Progenitor cell of endocrine pancreas (in vitro differentiated cells): ENCODE data around the gene MEST. TPM values are rescaled to one million over a fixed set of nuclear protein-coding genes. Genes with fewer than 3 reads are reported as not detected.

Experiments used
- DNase-seq: peaks from one replicate; pipeline ENCODE4 v3.0.0; 2021; ENCODE audit warnings: low spot score; ENCODE audit not compliant: unreplicated experiment
- H3K27ac Mint-ChIP-seq: 2 replicates; pipeline ENCODE4 v1.8.0; 2021; ENCODE audit warnings: mild to moderate bottlenecking, moderate library complexity, mixed read lengths
- H3K27me3 Mint-ChIP-seq: 2 replicates; pipeline ENCODE4 v1.8.0; 2021; ENCODE audit warnings: mixed read lengths
- H3K36me3 Mint-ChIP-seq: 2 replicates; pipeline ENCODE4 v1.8.0; 2022; ENCODE audit warnings: mixed read lengths; ENCODE audit not compliant: insufficient read depth
- H3K4me1 Mint-ChIP-seq: 2 replicates; pipeline ENCODE4 v1.8.0; 2021; ENCODE audit warnings: low read depth, mixed read lengths
- H3K4me3 Mint-ChIP-seq: 2 replicates; pipeline ENCODE4 v1.8.0; 2021; ENCODE audit warnings: low read depth, mild to moderate bottlenecking, moderate library complexity, mixed read lengths
- H3K9me3 Mint-ChIP-seq: 2 replicates; pipeline ENCODE4 v1.8.0; 2021; ENCODE audit warnings: low read depth, mixed read lengths
- total RNA-seq: library from RNA; stranded (reverse); gene quantifications from 2 replicates; pipeline ENCODE4 v1.2.1, GENCODE V29; 2021
- TF ChIP-seq, protein P1 (sequence below): fragments of 200-600 bp; sonication (generic); IDR thresholded peaks from one replicate; pipeline ENCODE4 v1.5.0; 2021; ENCODE audit warnings: antibody characterized with exemption, mild to moderate bottlenecking; ENCODE audit not compliant: unreplicated experiment

Gene MEST
- total RNA-seq, 1 donor from 2014 or later, result 628 TPM

DNA sequence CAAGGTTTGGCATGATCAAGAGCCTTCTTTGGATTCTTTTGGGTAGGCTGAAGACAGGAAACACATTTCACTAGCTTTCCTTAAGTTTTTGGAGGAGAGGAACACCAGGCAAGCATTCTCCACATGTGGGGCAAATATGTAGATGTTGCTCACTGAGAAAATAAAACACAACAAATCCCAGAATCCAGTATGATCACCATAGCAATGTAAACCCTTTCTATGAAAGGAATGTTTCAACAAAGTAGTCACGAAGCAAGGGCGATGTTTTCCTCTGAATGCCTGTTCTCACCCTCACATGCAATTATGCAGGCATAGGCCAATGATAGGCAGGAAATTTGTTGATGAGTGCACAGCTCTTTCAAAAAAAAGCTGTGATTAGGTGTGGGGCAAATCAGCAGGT, 30.6 kb upstream of the MEST start:
- H3K27ac Mint-ChIP-seq, result no peak overlapping the region
- TF ChIP-seq, protein P1, sequence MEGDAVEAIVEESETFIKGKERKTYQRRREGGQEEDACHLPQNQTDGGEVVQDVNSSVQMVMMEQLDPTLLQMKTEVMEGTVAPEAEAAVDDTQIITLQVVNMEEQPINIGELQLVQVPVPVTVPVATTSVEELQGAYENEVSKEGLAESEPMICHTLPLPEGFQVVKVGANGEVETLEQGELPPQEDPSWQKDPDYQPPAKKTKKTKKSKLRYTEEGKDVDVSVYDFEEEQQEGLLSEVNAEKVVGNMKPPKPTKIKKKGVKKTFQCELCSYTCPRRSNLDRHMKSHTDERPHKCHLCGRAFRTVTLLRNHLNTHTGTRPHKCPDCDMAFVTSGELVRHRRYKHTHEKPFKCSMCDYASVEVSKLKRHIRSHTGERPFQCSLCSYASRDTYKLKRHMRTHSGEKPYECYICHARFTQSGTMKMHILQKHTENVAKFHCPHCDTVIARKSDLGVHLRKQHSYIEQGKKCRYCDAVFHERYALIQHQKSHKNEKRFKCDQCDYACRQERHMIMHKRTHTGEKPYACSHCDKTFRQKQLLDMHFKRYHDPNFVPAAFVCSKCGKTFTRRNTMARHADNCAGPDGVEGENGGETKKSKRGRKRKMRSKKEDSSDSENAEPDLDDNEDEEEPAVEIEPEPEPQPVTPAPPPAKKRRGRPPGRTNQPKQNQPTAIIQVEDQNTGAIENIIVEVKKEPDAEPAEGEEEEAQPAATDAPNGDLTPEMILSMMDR, result no peak
- H3K4me3 Mint-ChIP-seq, result no peak overlapping the region
- peaks cover 1% of the 10 kb centered on the region for H3K36me3 Mint-ChIP-seq
- no peaks in the 10 kb centered on the region for H3K27me3 Mint-ChIP-seq
- peaks cover 18% of the 10 kb centered on the region for H3K9me3 Mint-ChIP-seq
- peaks cover 2% of the 10 kb centered on the region for H3K4me1 Mint-ChIP-seq
- no peak for DNase-seq

DNA sequence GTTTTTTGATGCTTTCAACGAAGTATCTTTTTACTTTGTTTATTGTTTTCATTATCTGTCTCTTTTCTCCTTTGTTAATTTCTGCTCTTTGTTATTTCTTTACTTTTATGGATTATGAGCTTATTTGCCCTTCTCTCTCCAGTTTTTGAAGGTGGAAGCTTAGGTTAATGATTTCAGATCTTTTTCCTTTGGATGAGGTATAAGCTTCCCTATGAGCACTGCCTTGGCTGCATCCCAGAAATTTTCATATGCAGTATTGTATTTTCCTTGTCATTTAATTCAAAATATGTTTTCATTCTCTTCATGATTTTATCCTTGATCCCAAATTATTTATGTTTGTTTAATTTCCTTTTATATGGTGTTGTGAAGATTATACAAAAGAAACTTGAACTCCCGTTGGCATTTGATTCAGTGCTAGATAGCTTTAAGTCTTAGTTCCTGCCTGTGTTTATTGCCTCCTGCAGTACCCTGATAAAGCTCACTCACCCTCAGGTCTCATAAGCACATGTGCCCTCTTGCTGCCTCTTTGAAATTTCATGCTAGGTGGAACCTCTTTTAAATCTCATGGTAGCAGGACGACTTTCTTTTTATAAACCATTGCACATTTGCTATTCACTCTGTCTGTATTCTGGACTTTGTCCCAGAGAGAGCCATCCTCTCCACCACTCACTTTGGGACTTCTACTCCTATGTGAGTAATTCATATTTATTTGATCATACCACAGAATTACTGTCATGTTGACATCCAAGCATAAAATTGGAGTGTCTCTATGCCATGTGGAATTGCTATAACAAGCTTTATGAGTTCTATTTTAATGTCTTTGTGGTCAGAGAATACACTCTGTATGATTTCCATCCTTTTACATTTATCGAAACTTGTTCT, 28.1 kb upstream of the MEST start:
- no peak overlapping the region for H3K27ac Mint-ChIP-seq
- peaks cover 1% of the 10 kb centered on the region for H3K36me3 Mint-ChIP-seq
- no peak overlapping the region for H3K4me3 Mint-ChIP-seq
- TF ChIP-seq, protein P1, result no peak
- H3K9me3 Mint-ChIP-seq, result peaks cover 13% of the 10 kb centered on the region
- peaks cover 2% of the 10 kb centered on the region for H3K4me1 Mint-ChIP-seq
- no peaks in the 10 kb centered on the region for H3K27me3 Mint-ChIP-seq
- no peak for DNase-seq

DNA sequence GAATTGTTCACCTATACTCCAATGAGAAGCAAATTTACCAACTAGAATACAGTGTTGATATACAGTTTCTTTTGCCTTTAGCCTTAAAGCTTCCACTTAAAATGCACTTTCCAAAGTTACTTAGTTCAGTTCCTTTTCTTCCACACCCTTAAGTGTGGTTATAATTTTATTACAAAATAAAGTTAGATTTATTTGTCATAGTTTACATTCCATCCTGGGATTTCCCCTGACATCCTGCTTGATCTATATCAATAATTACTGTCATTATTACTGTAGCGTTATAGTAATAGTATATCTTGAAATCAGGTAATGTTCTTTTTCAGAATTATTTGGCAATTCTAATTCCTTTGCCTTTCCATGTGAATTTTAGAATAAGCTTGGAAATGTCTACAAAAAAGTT, 23.3 kb upstream of the MEST start:
- no peak for DNase-seq
- Mint-ChIP-seq H3K27me3 (no peaks in the 10 kb centered on the region), H3K27ac (no peak overlapping the region), H3K36me3 (no peaks in the 10 kb centered on the region), H3K9me3 (peaks cover 2% of the 10 kb centered on the region), H3K4me1 (peaks cover 2% of the 10 kb centered on the region), H3K4me3 (no peak overlapping the region)
- TF ChIP-seq, protein P1, result no peak

DNA sequence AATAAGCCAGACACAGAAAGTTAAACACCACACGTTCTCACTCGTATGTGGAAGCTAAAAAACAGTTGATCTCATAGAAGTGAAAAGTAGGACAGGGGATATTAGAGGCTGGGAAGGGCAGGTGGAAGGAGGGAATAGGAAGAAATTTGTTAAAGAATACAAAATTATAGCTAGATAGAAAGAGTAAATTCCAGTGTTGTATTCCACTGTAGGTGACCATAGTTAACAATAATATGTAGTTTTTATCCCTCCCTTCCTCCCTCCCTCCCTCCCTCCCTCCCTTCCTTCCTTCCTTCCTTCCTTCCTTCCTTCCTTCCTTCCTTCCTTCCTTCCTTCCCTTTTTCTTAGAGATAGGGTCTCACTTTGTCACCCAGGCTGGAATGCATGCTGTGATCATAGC, 19.9 kb upstream of the MEST start:
- H3K9me3 Mint-ChIP-seq, result no peaks in the 10 kb centered on the region
- no peak for DNase-seq
- no peaks in the 10 kb centered on the region for H3K36me3 Mint-ChIP-seq
- H3K27ac Mint-ChIP-seq, result no peak overlapping the region
- no peak overlapping the region for H3K4me3 Mint-ChIP-seq
- H3K4me1 Mint-ChIP-seq, result peaks cover 9% of the 10 kb centered on the region
- no peaks in the 10 kb centered on the region for H3K27me3 Mint-ChIP-seq
- TF ChIP-seq, protein P1, result no peak

DNA sequence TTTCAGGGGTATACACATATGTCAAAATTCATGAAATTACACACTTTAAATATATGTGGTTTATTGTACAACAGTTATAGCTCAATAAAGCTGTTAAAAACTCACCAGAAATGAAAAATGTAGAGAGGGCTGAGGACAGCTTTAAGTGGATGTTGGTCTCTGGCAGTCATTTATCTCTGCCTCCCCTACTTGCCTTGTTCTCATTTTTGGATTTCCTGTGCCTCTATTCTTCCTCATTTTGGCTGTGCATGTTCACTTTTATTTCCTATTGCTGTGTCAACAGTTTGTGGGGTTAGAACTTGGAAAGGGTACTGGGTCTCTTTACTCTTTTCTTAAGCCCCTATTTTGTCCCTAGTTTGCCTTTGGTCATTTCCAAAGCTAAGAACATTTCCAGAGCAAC, 18.6 kb upstream of the MEST start:
- no peak overlapping the region for H3K4me3 Mint-ChIP-seq
- no peaks in the 10 kb centered on the region for H3K36me3 Mint-ChIP-seq
- H3K27ac Mint-ChIP-seq, result no peak overlapping the region
- H3K4me1 Mint-ChIP-seq, result peaks cover 9% of the 10 kb centered on the region
- no peak for DNase-seq
- no peaks in the 10 kb centered on the region for H3K27me3 Mint-ChIP-seq
- TF ChIP-seq, protein P1, result no peak
- H3K9me3 Mint-ChIP-seq, result peaks cover 8% of the 10 kb centered on the region
